Activated naive CD4-positive, alpha-beta T cell treated with anti-CD3 and anti-CD28 coated beads, Interleukin-2, amount 50 U/mL, for 24 hours (primary cell): ENCODE measurements around the gene GPAM.
"Not testable (repeated sequence)": the region's sequence is repeated elsewhere in the genome, so short reads cannot be mapped to it uniquely, and the experiment has no call there.

Experiments
- H3K27ac Mint-ChIP-seq: one replicate; pipeline ENCODE4 v1.8.0; 2021; ENCODE audit warnings: mild to moderate bottlenecking, mixed read lengths
- H3K27me3 Mint-ChIP-seq: one replicate; pipeline ENCODE4 v1.8.0; 2021; ENCODE audit warnings: mixed read lengths
- H3K36me3 Mint-ChIP-seq: one replicate; pipeline ENCODE4 v1.8.0; 2021; ENCODE audit warnings: mixed read lengths
- H3K4me1 Mint-ChIP-seq: one replicate; pipeline ENCODE4 v1.8.0; 2021; ENCODE audit warnings: mixed read lengths
- H3K4me3 Mint-ChIP-seq: one replicate; pipeline ENCODE4 v1.8.0; 2021; ENCODE audit warnings: mild to moderate bottlenecking, mixed read lengths
- H3K9me3 Mint-ChIP-seq: one replicate; pipeline ENCODE4 v1.8.0; 2021; ENCODE audit warnings: mixed read lengths

The GPAM gene

GRCh38 chr10:112135604-112136003 lies 48.0 kb downstream of the GPAM start:
- Mint-ChIP-seq H3K27me3 (peaks cover 1% of the 10 kb centered on the region), H3K4me1 (no peaks in the 10 kb centered on the region), H3K4me3 (no peak overlapping the region), H3K27ac (no peak overlapping the region), H3K36me3 (no peaks in the 10 kb centered on the region), H3K9me3 (no peaks in the 10 kb centered on the region)

GRCh38 chr10:112132435-112132834 lies 51.1 kb downstream of the GPAM start:
- Mint-ChIP-seq H3K27ac (no peak overlapping the region), H3K9me3 (no peaks in the 10 kb centered on the region), H3K27me3 (no peaks in the 10 kb centered on the region), H3K36me3 (no peaks in the 10 kb centered on the region), H3K4me1 (no peaks in the 10 kb centered on the region), H3K4me3 (no peak overlapping the region)

GRCh38 chr10:112131996-112132395 lies 51.6 kb downstream of the GPAM start:
- no peaks in the 10 kb centered on the region for H3K4me1 Mint-ChIP-seq
- no peak overlapping the region for H3K4me3 Mint-ChIP-seq
- H3K36me3 Mint-ChIP-seq = no peaks in the 10 kb centered on the region
- H3K27me3 Mint-ChIP-seq = no peaks in the 10 kb centered on the region
- H3K27ac Mint-ChIP-seq = no peak overlapping the region
- H3K9me3 Mint-ChIP-seq = no peaks in the 10 kb centered on the region

GRCh38 chr10:112131346-112131745 lies 52.2 kb downstream of the GPAM start:
- Mint-ChIP-seq H3K9me3 (no peaks in the 10 kb centered on the region), H3K27me3 (no peaks in the 10 kb centered on the region), H3K4me1 (no peaks in the 10 kb centered on the region), H3K4me3 (no peak overlapping the region), H3K36me3 (no peaks in the 10 kb centered on the region), H3K27ac (no peak overlapping the region)

- no peaks in the 10 kb centered on the region for H3K36me3 Mint-ChIP-seq
- no peak overlapping the region for H3K4me3 Mint-ChIP-seq
- no peaks in the 10 kb centered on the region for H3K9me3 Mint-ChIP-seq
- no peak overlapping the region for H3K27ac Mint-ChIP-seq
- H3K27me3 Mint-ChIP-seq = no peaks in the 10 kb centered on the region
- H3K4me1 Mint-ChIP-seq = no peaks in the 10 kb centered on the region
Observed at GRCh38 chr10:112126901-112127300, 56.7 kb downstream of the GPAM start.

- Mint-ChIP-seq H3K4me3 (no peak overlapping the region), H3K36me3 (no peaks in the 10 kb centered on the region), H3K4me1 (no peaks in the 10 kb centered on the region), H3K27ac (no peak overlapping the region), H3K27me3 (no peaks in the 10 kb centered on the region), H3K9me3 (no peaks in the 10 kb centered on the region)
Observed at GRCh38 chr10:112126172-112126571, 57.4 kb downstream of the GPAM start.

- H3K4me3 Mint-ChIP-seq = no peak overlapping the region
Observed at GRCh38 chr10:112124866-112125265, 58.7 kb downstream of the GPAM start.

GRCh38 chr10:112122827-112123226 lies 60.7 kb downstream of the GPAM start:
- no peaks in the 10 kb centered on the region for H3K4me1 Mint-ChIP-seq
- H3K36me3 Mint-ChIP-seq = no peaks in the 10 kb centered on the region
- H3K27me3 Mint-ChIP-seq = peaks cover 2% of the 10 kb centered on the region
- H3K4me3 Mint-ChIP-seq = no peak overlapping the region
- H3K9me3 Mint-ChIP-seq = no peaks in the 10 kb centered on the region
- no peak overlapping the region for H3K27ac Mint-ChIP-seq

More at GRCh38 chr10:112124866-112125265, 58.7 kb downstream of the GPAM start:
- Mint-ChIP-seq H3K36me3 (no peaks in the 10 kb centered on the region), H3K9me3 (no peaks in the 10 kb centered on the region), H3K27ac (no peak overlapping the region), H3K4me1 (no peaks in the 10 kb centered on the region), H3K27me3 (peaks cover 2% of the 10 kb centered on the region)

GRCh38 chr10:112120491-112120890 lies 63.1 kb downstream of the GPAM start:
- Mint-ChIP-seq H3K27ac (no peak overlapping the region), H3K4me1 (no peaks in the 10 kb centered on the region), H3K27me3 (peaks cover 2% of the 10 kb centered on the region), H3K9me3 (no peaks in the 10 kb centered on the region), H3K4me3 (no peak overlapping the region), H3K36me3 (no peaks in the 10 kb centered on the region)

GRCh38 chr10:112115781-112116385 lies 67.7 kb downstream of the GPAM start:
- peaks cover 2% of the 10 kb centered on the region for H3K27me3 Mint-ChIP-seq
- no peaks in the 10 kb centered on the region for H3K36me3 Mint-ChIP-seq
- no peak overlapping the region for H3K27ac Mint-ChIP-seq
- H3K9me3 Mint-ChIP-seq = no peaks in the 10 kb centered on the region
- H3K4me3 Mint-ChIP-seq = no peak overlapping the region
- H3K4me1 Mint-ChIP-seq = no peaks in the 10 kb centered on the region

GRCh38 chr10:112109779-112110178 lies 73.8 kb downstream of the GPAM start:
- H3K9me3 Mint-ChIP-seq = not testable (repeated sequence)

More at GRCh38 chr10:112109779-112110178, 73.8 kb downstream of the GPAM start:
- not testable (repeated sequence) for H3K27me3 Mint-ChIP-seq, H3K4me3 Mint-ChIP-seq, H3K27ac Mint-ChIP-seq, H3K4me1 Mint-ChIP-seq, H3K36me3 Mint-ChIP-seq
